HCT116 (cell line): ENCODE results near the gene AOAH.

Experiments used
- CTCF ChIP-seq, 3 experiments: fragments of 200-600 bp in 1 of 3; sonication (generic) in 1 of 3; IDR thresholded peaks in 2 of 3; conservative IDR thresholded peaks in 1 of 3; 2 replicates each; pipeline ENCODE4 v1.5.1; 2012 to 2017; ENCODE audit warnings: low read depth in 2 of 3, low read length in 2 of 3, antibody characterized with exemption in 1 of 3, borderline replicate concordance in 1 of 3, control low read depth in 1 of 3, mild to moderate bottlenecking in 1 of 3, mixed read lengths in 1 of 3, mixed run types in 1 of 3, moderate library complexity in 1 of 3; ENCODE audit not compliant: insufficient read depth in 1 of 3
- EZH2 ChIP-seq: fragments of 200-600 bp; sonication (generic); IDR thresholded peaks from 2 replicates; pipeline ENCODE4 v1.6.1; 2017; ENCODE audit warnings: antibody characterized with exemption, mixed run types
- POLR2AphosphoS5 ChIP-seq: IDR thresholded peaks from 2 replicates; pipeline ENCODE4 v1.6.1; 2011; ENCODE audit warnings: mild to moderate bottlenecking, low read depth, low read length, moderate library complexity
- TCF7L2 ChIP-seq: IDR thresholded peaks from 2 replicates; pipeline ENCODE4 v1.7.0; 2011; ENCODE audit warnings: borderline replicate concordance, inconsistent platforms; ENCODE audit not compliant: insufficient read depth, insufficient read length; ENCODE audit errors: extremely low read depth
- ZNF274 ChIP-seq: fragments of 200-500 bp; sonication (Bioruptor generic); IDR thresholded peaks from 2 replicates; pipeline ENCODE4 v1.6.1; 2014; ENCODE audit warnings: mild to moderate bottlenecking, low read depth, low read length, inconsistent platforms

- TF ChIP-seq ZNF274 (no peak), POLR2AphosphoS5 (no peak), EZH2 (no peak), TCF7L2 (no peak), CTCF (IDR thresholded peaks at IDR 0.05 in 2 of 3, conservative IDR thresholded peaks at IDR 0.05 in 1 of 3; ENCODE audit: borderline replicate concordance in 1 of 3, insufficient read depth in 1 of 3, low read depth in 2 of 3, low read length in 2 of 3) (no peak)
Measured at GRCh38 chr7:36728143-36728542, 3.8 kb upstream of the AOAH start.
